OCI-LY7 (cell line): ENCODE measurements around the gene SORCS1. TPM values are rescaled to one million over a fixed set of nuclear protein-coding genes. Genes with fewer than 3 reads are reported as not detected.
A peak's percentile ranks its signal among the peaks of the same experiment; 100 is the strongest.

Source experiments
- BruUV-seq: library from RNA; stranded (reverse); fragments of 400-500 nt; replicated peaks from 2 replicates; lab custom pipeline; 2021; lab: Mats Ljungman, UMichigan
- CTCF ChIA-PET: fragments of 300-600 bp; sonication (Branson Sonifier 250); formaldehyde crosslinking; loops from one replicate; lab custom pipeline; 2022; ENCODE audit warnings: antibody characterized with exemption; ENCODE audit not compliant: unreplicated experiment; lab: Charles Lee
- POLR2A ChIA-PET: fragments of 300-600 bp; sonication (Branson Sonifier 250); formaldehyde crosslinking; loops from one replicate; lab custom pipeline; 2022; ENCODE audit warnings: antibody characterized with exemption; lab: Charles Lee
- DNase-seq: peaks from one replicate; pipeline ENCODE4 v3.0.0-alpha.2; 2015; ENCODE audit warnings: low spot score
- H2AFZ ChIP-seq: fragments of 200-600 bp; sonication (generic), shearing (Covaris generic); 2 replicates; pipeline ENCODE4 v1.6.1; 2014; ENCODE audit warnings: mild to moderate bottlenecking, antibody characterized with exemption, low read length, moderate library complexity
- H3K27ac ChIP-seq: fragments of 200-600 bp; sonication (generic); 2 replicates; pipeline ENCODE4 v1.5.1; 2014; ENCODE audit warnings: mixed run types, low read depth, mild to moderate bottlenecking, moderate library complexity, low read length, inconsistent platforms; ENCODE audit not compliant: poor library complexity, severe bottlenecking
- H3K36me3 ChIP-seq: fragments of 200-600 bp; sonication (generic); 2 replicates; pipeline ENCODE4 v1.6.1; 2014; ENCODE audit warnings: mild to moderate bottlenecking, antibody characterized with exemption, low read length, moderate library complexity, mixed read lengths; ENCODE audit not compliant: insufficient read depth
- H3K4me1 ChIP-seq: fragments of 200-600 bp; sonication (generic); 2 replicates; pipeline ENCODE4 v1.5.1; 2014; ENCODE audit warnings: mild to moderate bottlenecking, low read length; ENCODE audit not compliant: insufficient read depth, poor library complexity, severe bottlenecking
- H3K4me2 ChIP-seq: fragments of 200-600 bp; sonication (generic); 2 replicates; pipeline ENCODE4 v1.6.1; 2014; ENCODE audit warnings: mild to moderate bottlenecking, low read length
- H3K4me3 ChIP-seq: fragments of 200-600 bp; sonication (generic); 2 replicates; pipeline ENCODE4 v1.5.1; 2014; ENCODE audit warnings: mild to moderate bottlenecking, low read depth, low read length; ENCODE audit not compliant: poor library complexity, severe bottlenecking
- H3K79me2 ChIP-seq: fragments of 200-600 bp; sonication (generic); 2 replicates; pipeline ENCODE4 v1.6.1; 2016; ENCODE audit warnings: low read depth, mild to moderate bottlenecking, low read length, moderate library complexity, mixed read lengths; ENCODE audit not compliant: insufficient read depth
- H3K9me2 ChIP-seq: fragments of 200-600 bp; sonication (generic); 2 replicates; pipeline ENCODE4 v1.6.1; 2016; ENCODE audit warnings: mild to moderate bottlenecking, low read length, mixed read lengths; ENCODE audit not compliant: insufficient read depth
- H3K9me3 ChIP-seq: fragments of 200-600 bp; sonication (generic); 2 replicates; pipeline ENCODE4 v1.6.1; 2014; ENCODE audit warnings: mild to moderate bottlenecking, mixed run types, low read length, mixed read lengths
- H4K20me1 ChIP-seq: fragments of 200-600 bp; sonication (generic); 2 replicates; pipeline ENCODE4 v1.6.1; 2014; ENCODE audit warnings: mild to moderate bottlenecking, antibody characterized with exemption, low read length, moderate library complexity, mixed read lengths; ENCODE audit not compliant: insufficient read depth
- CTCF ChIP-seq: fragments of 200-600 bp; sonication (generic); conservative IDR thresholded peaks from 2 replicates; pipeline ENCODE4 v1.5.1; 2014; ENCODE audit warnings: mild to moderate bottlenecking, antibody characterized with exemption, low read length, moderate library complexity, mixed read lengths
- EZH2phosphoT487 ChIP-seq: fragments of 200-600 bp; sonication (generic); IDR thresholded peaks from 2 replicates; pipeline ENCODE4 v1.6.1; 2018; ENCODE audit warnings: low read depth, borderline replicate concordance, mild to moderate bottlenecking, mixed run types, antibody characterized with exemption, low read length, moderate library complexity, mixed read lengths
- intact Hi-C: fragments of 100-400 bp; cut with micrococcal nuclease; formaldehyde crosslinking; loops from one replicate; pipeline ENCODE4 v1.10.0; 2022; ENCODE audit not compliant: unreplicated experiment
- total RNA-seq, 2 experiments: library from RNA; depleted of rRNA in 1 of 2; stranded (reverse); fragments of >200 nt in 1 of 2; shearing (Covaris generic) in 1 of 2; gene quantifications; 2 replicates each; pipeline ENCODE4 v1.2.3, GENCODE V29; 2014 to 2022

The SORCS1 gene
- total RNA-seq, 2 experiments from 2014 or later, result not detected

GRCh38 chr10:106571192-106571946 lies 593.1 kb downstream of the SORCS1 start:
- Histone ChIP-seq H3K36me3 (no peaks in the 10 kb centered on the region), H3K27ac (no peak overlapping the region), H3K9me3 (no peaks in the 10 kb centered on the region), H2AFZ (no peak overlapping the region), H3K79me2 (no peaks in the 10 kb centered on the region), H3K9me2 (no peaks in the 10 kb centered on the region), H3K4me1 (no peaks in the 10 kb centered on the region), H4K20me1 (no peaks in the 10 kb centered on the region), H3K4me2 (no peak overlapping the region), H3K4me3 (no peak overlapping the region)
- ChIA-PET POLR2A (interaction anchor here (0.6 kb wide), 1 partner anchor 1327 kb away, joined by 3 read pairs; no protein-coding TSS in a partner anchor), CTCF (no interaction called here)
- no TSS peak for BruUV-seq
- TF ChIP-seq CTCF (peak; percentile 71), EZH2phosphoT487 (no peak)
- DNase-seq, result peak; percentile 1
- intact Hi-C loops, result no loop called here

GRCh38 chr10:106570268-106570667 lies 594.2 kb downstream of the SORCS1 start:
- POLR2A ChIA-PET, result no interaction called here
- intact Hi-C loops, result no loop called here

More at GRCh38 chr10:106570268-106570667, 594.2 kb downstream of the SORCS1 start:
- no peak overlapping the region for H3K4me2 ChIP-seq
- H4K20me1 ChIP-seq, result no peaks in the 10 kb centered on the region
- no peaks in the 10 kb centered on the region for H3K4me1 ChIP-seq
- no peak for DNase-seq
- no peaks in the 10 kb centered on the region for H3K36me3 ChIP-seq
- BruUV-seq, result no TSS peak
- H3K79me2 ChIP-seq, result no peaks in the 10 kb centered on the region
- CTCF ChIA-PET, result no interaction called here
- no peak for TF ChIP-seq EZH2phosphoT487
- TF ChIP-seq CTCF, result no peak
- no peaks in the 10 kb centered on the region for H3K9me2 ChIP-seq
- no peak overlapping the region for H3K27ac ChIP-seq
- H3K4me3 ChIP-seq, result no peak overlapping the region
- no peaks in the 10 kb centered on the region for H3K9me3 ChIP-seq
- H2AFZ ChIP-seq, result no peak overlapping the region
